Measurements from ENCODE around the gene ATP5F1E. TPM values are rescaled to one million over a fixed set of nuclear protein-coding genes. Genes with fewer than 3 reads are reported as not detected.

ATP5F1E gene
- total RNA-seq, 2 donors from 2014 or later, result 41.3 to 42.0 TPM

- no peak for TF ChIP-seq CTCF (IDR thresholded peaks at IDR 0.05)
- Histone ChIP-seq H3K4me1 (peaks cover 0 to 69% of the 10 kb centered on the region in 2 donors), H3K27me3 (no peaks in the 10 kb centered on the region)
Observed at GRCh38 chr20:59005523-59006166, 26.5 kb downstream of the ATP5F1E start.

GRCh38 chr20:59004763-59005522 lies 27.2 kb downstream of the ATP5F1E start:
- Histone ChIP-seq H3K27me3 (no peaks in the 10 kb centered on the region), H3K9me3 (no peaks in the 10 kb centered on the region), H3K27ac (peak overlapping the region; percentile 89 to 92), H3K4me3 (peak overlapping the region; percentile 86 to 93), H3K36me3 (peaks cover 36% of the 10 kb centered on the region), H3K4me1 (peaks cover 0 to 62% of the 10 kb centered on the region in 2 donors)
- TF ChIP-seq CTCF (IDR thresholded peaks at IDR 0.05), result no peak
- DNase-seq (ENCODE audit: low spot score), result no peak

More at GRCh38 chr20:59005523-59006166, 26.5 kb downstream of the ATP5F1E start:
- Histone ChIP-seq H3K36me3 (peaks cover 29% of the 10 kb centered on the region), H3K9me3 (no peaks in the 10 kb centered on the region), H3K27ac (peak overlapping the region; percentile 89 to 92), H3K4me3 (peak overlapping the region; percentile 86 to 93)
- DNase-seq (ENCODE audit: low spot score), result no peak

GRCh38 chr20:59004493-59004762 lies 27.7 kb downstream of the ATP5F1E start:
- no peak for DNase-seq (ENCODE audit: low spot score)
- H3K27ac ChIP-seq, result peak overlapping the region; percentile 31 to 92
- no peaks in the 10 kb centered on the region for H3K27me3 ChIP-seq
- TF ChIP-seq CTCF (IDR thresholded peaks at IDR 0.05), result no peak
- peaks cover 36% of the 10 kb centered on the region for H3K36me3 ChIP-seq
- H3K4me3 ChIP-seq, result peak overlapping the region in 1 of 2 donors; percentile 86
- H3K4me1 ChIP-seq, result peaks cover 0 to 58% of the 10 kb centered on the region in 2 donors
- H3K9me3 ChIP-seq, result no peaks in the 10 kb centered on the region

GRCh38 chr20:59003836-59004492 lies 28.2 kb downstream of the ATP5F1E start:
- Histone ChIP-seq H3K27me3 (no peaks in the 10 kb centered on the region), H3K27ac (peak overlapping the region; percentile 31 to 92), H3K9me3 (no peaks in the 10 kb centered on the region), H3K36me3 (peaks cover 36% of the 10 kb centered on the region), H3K4me3 (no peak overlapping the region), H3K4me1 (peaks cover 0 to 55% of the 10 kb centered on the region in 2 donors)
- TF ChIP-seq CTCF (IDR thresholded peaks at IDR 0.05), result no peak
- DNase-seq (ENCODE audit: low spot score), result no peak

- H3K4me1 ChIP-seq, result peaks cover 0 to 47% of the 10 kb centered on the region in 2 donors
- H3K27ac ChIP-seq, result no peak overlapping the region
- H3K27me3 ChIP-seq, result no peaks in the 10 kb centered on the region
- H3K36me3 ChIP-seq, result peaks cover 38% of the 10 kb centered on the region
- TF ChIP-seq CTCF (IDR thresholded peaks at IDR 0.05), result no peak
- H3K4me3 ChIP-seq, result no peak overlapping the region
- H3K9me3 ChIP-seq, result no peaks in the 10 kb centered on the region
- DNase-seq (ENCODE audit: low spot score), result no peak
Observed at GRCh38 chr20:59002874-59003399, 29.2 kb downstream of the ATP5F1E start.
